ENCODE data around the gene WTIP.
"Not testable (repeated sequence)": the region's sequence is repeated elsewhere in the genome, so short reads cannot be mapped to it uniquely, and the experiment has no call there.

Gene WTIP

DNA sequence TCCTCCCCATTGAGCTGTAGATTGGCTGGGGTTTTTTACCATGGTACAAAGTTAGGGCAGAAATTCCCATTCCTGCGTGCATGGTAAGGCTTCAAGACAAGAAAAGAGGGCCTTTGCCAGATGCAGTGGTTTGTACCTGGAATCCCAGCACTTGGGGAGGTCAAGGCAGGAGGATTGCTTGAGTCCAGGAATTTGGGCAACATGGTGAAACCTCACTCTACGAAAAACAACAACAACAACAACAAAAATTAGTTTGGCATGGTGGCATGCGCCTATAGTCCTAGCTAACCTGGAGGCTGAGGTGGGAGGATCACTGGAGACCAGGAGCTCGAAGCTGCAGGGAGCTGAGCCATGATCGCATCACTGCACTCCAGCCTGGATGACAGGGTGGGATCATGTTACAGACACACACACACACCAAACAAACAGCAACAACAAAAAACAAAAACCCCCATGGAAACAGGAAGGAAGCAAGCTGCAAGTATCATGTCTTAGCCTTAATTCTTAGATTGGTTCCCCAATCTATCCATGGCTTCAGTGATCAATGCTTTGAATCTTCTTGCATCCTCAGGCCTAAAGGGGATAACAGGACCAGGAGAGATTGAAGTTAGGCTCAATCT lies 5.5 kb upstream of the WTIP start:
- H3K4me3 ChIP-seq (ENCODE audit: low read depth, low read length), result no peak overlapping the region

GRCh38 chr19:34478496-34478895 lies 3.1 kb upstream of the WTIP start:
- H3K4me3 ChIP-seq (ENCODE audit: low read depth, low read length); DNase-seq (ENCODE audit: low read depth): not testable (repeated sequence)

More for the DNA sequence above, 5.5 kb upstream of the WTIP start:
- DNase-seq (ENCODE audit: low read depth), result no peak

DNA sequence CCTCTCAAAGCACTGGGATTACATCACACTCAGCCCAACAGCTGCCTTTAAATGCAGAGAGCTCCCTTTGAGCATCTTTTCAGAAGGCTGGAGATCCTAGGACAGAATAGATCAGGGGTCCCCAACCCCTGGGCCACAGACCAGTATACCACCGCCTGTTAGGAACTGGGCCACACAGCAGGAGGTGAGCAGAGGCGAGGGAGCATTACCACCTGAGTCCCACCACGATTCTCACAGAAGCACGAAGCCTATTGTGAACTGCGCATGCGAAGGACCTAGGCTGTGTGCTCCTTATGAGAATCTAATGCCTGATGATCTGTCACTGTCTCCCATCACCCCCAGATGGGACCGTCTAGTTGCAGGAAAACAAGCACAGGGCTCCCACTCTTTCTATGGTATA lies 2.2 kb upstream of the WTIP start:
- DNase-seq (ENCODE audit: low read depth), result no peak
- no peak overlapping the region for H3K4me3 ChIP-seq (ENCODE audit: low read depth, low read length)

DNA sequence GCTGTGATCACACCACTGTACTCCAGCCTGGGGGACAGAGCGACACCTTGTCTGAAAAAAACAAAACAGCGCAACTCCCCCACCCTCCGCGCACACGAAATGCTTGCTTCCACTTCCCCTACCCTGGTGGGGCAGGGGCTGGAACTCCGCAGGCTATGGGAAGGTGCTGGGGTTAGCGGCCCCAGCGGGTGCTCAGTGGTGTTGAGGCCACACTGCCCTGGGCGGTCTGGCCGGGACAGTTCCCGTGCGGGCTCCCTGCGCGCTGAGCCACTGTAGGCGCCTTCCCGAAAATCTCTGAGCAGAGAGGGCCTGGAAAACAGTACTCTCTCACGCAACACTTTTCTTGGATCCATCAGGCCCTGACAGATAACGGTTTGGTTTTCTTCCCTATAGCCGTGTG lies 1.1 kb upstream of the WTIP start:
- no peak overlapping the region for H3K4me3 ChIP-seq (ENCODE audit: low read depth, low read length)
- DNase-seq (ENCODE audit: low read depth), result no peak

DNA sequence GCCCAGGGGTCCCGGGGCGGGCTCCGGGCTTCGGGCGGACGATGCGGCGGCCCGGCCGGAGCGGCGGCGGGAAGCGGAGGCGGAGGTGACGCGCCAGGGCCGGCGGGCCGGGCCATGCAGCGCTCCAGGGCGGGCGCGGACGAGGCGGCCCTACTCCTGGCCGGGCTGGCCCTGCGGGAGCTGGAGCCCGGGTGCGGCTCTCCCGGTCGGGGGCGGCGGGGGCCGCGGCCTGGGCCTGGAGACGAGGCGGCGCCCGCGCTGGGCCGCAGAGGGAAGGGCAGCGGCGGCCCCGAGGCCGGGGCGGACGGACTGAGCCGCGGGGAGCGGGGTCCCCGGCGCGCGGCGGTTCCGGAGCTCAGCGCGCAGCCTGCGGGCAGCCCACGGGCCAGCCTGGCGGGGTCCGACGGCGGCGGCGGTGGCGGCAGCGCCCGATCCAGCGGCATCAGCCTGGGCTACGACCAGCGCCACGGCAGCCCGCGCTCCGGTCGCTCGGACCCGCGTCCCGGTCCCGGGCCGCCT lies 362 bp downstream of the WTIP start:
- peak overlapping the region; percentile 73 for H3K4me3 ChIP-seq (ENCODE audit: low read depth, low read length)
- peak; percentile 21 for DNase-seq (ENCODE audit: low read depth)

DNA sequence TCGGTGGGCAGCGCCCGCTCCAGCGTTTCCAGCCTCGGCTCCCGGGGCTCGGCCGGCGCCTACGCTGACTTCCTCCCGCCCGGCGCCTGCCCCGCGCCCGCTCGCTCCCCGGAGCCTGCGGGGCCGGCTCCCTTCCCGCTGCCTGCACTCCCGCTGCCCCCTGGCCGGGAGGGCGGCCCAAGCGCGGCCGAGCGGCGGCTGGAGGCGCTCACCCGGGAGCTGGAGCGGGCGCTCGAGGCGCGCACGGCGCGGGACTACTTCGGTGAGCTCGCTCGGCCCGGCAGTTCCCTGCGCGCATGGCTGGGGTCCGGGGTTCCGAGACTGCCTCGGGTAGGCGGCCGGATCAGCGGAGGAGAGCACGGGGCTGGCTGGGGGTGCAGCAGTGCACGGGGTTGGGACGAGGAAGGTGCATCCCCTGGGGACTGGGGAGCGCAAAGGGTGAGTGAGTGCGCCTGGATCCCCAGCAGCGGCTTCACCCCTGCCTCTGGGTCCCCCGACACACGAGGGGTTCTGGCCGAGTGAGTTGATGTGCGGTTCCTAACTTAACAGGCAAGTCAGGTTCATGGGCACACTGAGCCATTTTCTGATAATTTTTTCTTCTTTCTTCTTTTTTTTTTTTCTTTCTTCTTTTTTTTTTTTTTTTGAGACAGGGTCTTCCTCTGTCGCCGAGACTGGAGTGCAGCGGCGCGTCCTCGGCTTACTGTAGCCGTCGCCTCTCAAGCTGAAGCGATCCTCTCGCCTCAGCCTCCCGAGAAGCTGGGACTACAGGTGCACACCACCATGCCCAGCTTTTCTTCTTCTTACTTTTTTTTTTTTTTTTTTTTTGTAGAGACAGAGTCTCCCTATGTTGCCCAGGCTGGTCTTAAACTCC lies 1.1 kb downstream of the WTIP start:
- peak overlapping the region; percentile 73 for H3K4me3 ChIP-seq (ENCODE audit: low read depth, low read length)
- DNase-seq (ENCODE audit: low read depth), result no peak

GRCh38 chr19:34484328-34484727 lies 2.8 kb downstream of the WTIP start:
- no peak for DNase-seq (ENCODE audit: low read depth)
- no peak overlapping the region for H3K4me3 ChIP-seq (ENCODE audit: low read depth, low read length)

GRCh38 chr19:34485831-34486230 lies 4.3 kb downstream of the WTIP start:
- DNase-seq (ENCODE audit: low read depth), result no peak
- H3K4me3 ChIP-seq (ENCODE audit: low read depth, low read length), result no peak overlapping the region

DNA sequence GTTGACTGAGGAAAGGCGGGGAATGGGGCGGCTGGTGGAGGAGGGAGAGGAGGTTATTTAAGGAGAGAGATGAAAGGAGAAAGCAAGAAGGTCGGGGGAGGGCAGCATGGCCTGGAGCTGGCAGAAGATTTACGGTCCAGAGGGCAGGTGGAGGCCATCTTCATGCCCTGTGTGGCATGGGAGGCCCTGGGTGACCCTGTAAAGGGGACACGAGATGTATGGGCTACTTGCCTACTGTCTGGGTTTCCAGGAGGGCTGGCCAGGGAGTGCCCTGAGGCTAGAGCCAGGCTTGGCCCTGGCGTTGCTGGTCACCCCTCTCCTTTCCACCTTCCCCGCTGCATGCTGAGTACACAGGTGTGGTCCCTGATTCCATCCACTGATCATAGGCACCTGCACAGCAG lies 6.1 kb downstream of the WTIP start:
- no peak overlapping the region for H3K4me3 ChIP-seq (ENCODE audit: low read depth, low read length)
- no peak for DNase-seq (ENCODE audit: low read depth)

- no peak overlapping the region for H3K4me3 ChIP-seq (ENCODE audit: low read depth, low read length)
- DNase-seq (ENCODE audit: low read depth), result no peak
Measured at GRCh38 chr19:34489175-34489574, 7.6 kb downstream of the WTIP start.

GRCh38 chr19:34490141-34490766 lies 8.7 kb downstream of the WTIP start:
- no peak overlapping the region for H3K4me3 ChIP-seq (ENCODE audit: low read depth, low read length)
- DNase-seq (ENCODE audit: low read depth), result no peak

- no peak for DNase-seq (ENCODE audit: low read depth)
- no peak overlapping the region for H3K4me3 ChIP-seq (ENCODE audit: low read depth, low read length)
Measured at GRCh38 chr19:34493038-34493648, 11.6 kb downstream of the WTIP start.

- H3K4me3 ChIP-seq (ENCODE audit: low read depth, low read length), result no peak overlapping the region
- DNase-seq (ENCODE audit: low read depth), result no peak
Measured at GRCh38 chr19:34493649-34494044, 12.1 kb downstream of the WTIP start.

- no peak for DNase-seq (ENCODE audit: low read depth)
- no peak overlapping the region for H3K4me3 ChIP-seq (ENCODE audit: low read depth, low read length)
Measured at GRCh38 chr19:34494601-34495000, 13.0 kb downstream of the WTIP start.

DNA sequence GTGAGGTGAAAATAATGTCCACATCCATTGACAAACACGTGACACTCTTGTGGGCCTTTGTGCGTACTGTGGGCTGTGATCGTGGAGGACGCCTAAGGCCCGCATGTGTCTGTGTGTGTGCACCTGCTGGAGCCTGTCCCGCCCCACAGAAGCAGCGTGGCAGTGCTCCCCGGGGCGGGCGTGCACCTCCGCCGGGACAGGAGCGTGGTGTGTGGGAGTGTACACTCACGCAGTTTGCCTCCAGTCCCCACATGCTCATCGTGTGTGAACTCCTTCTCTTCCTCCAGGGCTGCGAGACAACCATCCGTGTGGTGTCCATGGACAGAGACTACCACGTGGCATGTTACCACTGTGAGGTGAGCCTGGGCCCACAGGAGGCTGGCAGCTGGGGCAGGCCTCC lies 13.9 kb downstream of the WTIP start:
- DNase-seq (ENCODE audit: low read depth), result no peak
- no peak overlapping the region for H3K4me3 ChIP-seq (ENCODE audit: low read depth, low read length)

DNA sequence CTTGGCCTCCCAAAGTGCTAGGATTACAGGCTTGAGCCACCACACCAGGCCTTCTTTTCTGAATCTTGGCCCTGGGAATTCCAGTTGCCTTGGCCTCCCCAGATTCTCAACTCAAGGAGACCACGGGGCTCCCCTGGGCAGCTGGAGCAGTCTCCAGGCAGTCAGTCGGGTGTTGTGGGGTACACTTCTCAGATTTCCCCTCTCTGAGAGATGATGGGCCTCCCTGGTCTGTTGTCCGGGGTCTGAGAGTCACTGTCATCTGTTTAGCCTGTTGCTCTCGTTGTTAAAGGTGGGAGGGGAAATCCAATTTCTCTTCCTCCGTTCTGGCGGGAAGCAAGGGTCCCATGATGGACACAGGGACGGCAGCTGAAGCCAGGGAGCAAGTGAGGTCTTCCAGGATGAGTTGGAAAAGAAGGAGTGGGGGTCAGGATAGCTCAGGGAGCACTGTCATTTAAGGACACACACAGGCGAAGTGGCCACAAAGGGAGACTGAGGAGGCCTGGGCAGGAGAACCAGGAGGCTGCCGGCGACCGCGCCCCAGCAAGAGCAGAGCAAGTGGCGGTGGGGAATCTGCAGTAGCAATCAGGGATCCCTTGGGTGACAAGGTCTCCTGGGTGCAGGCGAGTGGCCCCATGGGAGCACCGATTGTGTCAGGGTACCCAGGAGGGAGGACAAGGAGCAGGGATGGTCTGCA lies 15.7 kb downstream of the WTIP start:
- no peak overlapping the region for H3K4me3 ChIP-seq (ENCODE audit: low read depth, low read length)
- DNase-seq (ENCODE audit: low read depth), result no peak

DNA sequence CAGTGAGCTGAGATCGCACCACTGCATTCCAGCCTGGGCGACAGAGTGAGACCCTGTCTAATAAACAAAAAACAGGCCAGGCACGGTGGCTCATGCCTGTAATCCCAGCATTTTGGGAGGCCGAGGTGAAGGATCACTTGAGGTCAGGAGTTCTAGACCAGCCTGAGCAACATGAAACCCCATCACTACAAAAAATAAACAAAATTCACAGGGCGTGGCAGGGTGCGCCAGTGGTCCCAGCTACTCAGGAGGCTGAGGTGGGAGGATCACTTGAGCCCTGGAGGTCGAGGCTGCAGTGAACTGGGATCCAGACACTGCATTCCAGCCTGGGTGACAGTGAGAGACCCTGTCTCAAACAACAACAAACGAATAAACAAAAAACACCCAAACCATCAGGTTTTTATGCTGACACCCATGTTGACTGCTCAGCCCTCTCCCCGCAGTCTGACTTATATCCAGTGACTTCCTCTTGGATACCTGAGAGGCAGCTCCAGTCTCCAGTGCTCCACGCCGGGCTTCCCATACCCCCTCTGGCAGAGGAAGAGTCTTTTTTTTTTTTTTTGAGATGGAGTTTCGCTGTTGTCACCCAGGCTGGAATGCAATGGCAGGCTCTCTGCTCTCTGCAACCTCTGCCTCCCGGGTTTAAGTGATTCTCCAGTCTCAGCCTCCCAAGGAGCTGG lies 17.7 kb downstream of the WTIP start:
- H3K4me3 ChIP-seq (ENCODE audit: low read depth, low read length), result no peak overlapping the region
- DNase-seq (ENCODE audit: low read depth), result no peak

DNA sequence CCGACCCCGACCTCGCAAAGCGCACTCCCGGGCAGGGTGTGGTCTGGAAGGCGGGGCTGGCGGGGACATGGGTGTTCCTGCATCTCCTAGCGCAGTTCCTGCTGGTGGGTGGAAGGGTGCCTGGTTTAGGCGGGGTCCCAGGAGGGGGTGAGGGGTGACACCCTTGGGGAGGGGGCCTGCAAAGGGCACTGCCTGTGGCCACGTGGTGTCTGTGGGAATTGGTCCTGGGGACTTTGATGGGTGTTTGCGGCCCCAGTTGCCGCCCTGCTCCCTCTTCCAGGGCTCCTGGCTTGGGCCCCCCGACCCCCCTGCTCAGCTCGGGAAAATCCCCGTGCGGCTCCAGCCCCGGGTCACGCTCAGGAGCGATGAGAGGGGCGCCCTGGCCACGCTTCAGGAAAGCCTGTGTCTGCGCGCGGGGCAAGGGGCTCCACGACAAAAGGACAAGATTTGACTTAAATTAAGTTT lies 19.1 kb downstream of the WTIP start:
- no peak for DNase-seq (ENCODE audit: low read depth)
- H3K4me3 ChIP-seq (ENCODE audit: low read depth, low read length), result no peak overlapping the region

All from skeletal muscle cell (primary cell).